WTC11 (cell line): ENCODE measurements around the gene GALNT11. TPM values are rescaled to one million over a fixed set of nuclear protein-coding genes. Genes with fewer than 3 reads are reported as not detected.

Source experiments
- ATAC-seq: fragments of 200-7000 bp; cut with Tn5 transposase; 2 replicates; pipeline ENCODE4 v1.10.0; 2021; ENCODE audit warnings: mild to moderate bottlenecking, moderate library complexity
- CTCF ChIA-PET: fragments of 300-600 bp; sonication (Branson Sonifier 250); formaldehyde crosslinking; loops from one replicate; lab custom pipeline; 2021; ENCODE audit warnings: antibody characterized with exemption; lab: Charles Lee
- POLR2A ChIA-PET: fragments of 350-600 bp; sonication (Branson Sonifier 250); formaldehyde crosslinking; loops from one replicate; lab custom pipeline; 2021; ENCODE audit warnings: antibody characterized with exemption; lab: Charles Lee
- DNase-seq: peaks from one replicate; pipeline ENCODE4 v3.0.0; 2021; ENCODE audit warnings: low spot score
- H3K27ac Mint-ChIP-seq: 2 replicates; pipeline ENCODE4 v1.8.0; 2021; ENCODE audit warnings: mixed read lengths
- H3K27me3 Mint-ChIP-seq: 2 replicates; pipeline ENCODE4 v1.8.0; 2021; ENCODE audit warnings: low read depth, mild to moderate bottlenecking, moderate library complexity, mixed read lengths
- H3K36me3 Mint-ChIP-seq: 2 replicates; pipeline ENCODE4 v1.8.0; 2021; ENCODE audit warnings: mixed read lengths
- H3K4me1 Mint-ChIP-seq: 2 replicates; pipeline ENCODE4 v1.8.0; 2022; ENCODE audit warnings: mixed read lengths
- H3K4me3 Mint-ChIP-seq: 2 replicates; pipeline ENCODE4 v1.8.0; 2021; ENCODE audit warnings: mild to moderate bottlenecking, moderate library complexity, mixed read lengths
- H3K9me3 Mint-ChIP-seq: 2 replicates; pipeline ENCODE4 v1.8.0; 2021; ENCODE audit warnings: mixed read lengths
- EMX1 ChIP-seq: fragments of 250-450 bp; sonication (Bioruptor Pico); IDR thresholded peaks from 2 replicates; pipeline ENCODE4 v1.8.0; 2021; ENCODE audit warnings: mild to moderate bottlenecking
- ETV6 ChIP-seq: sonication (generic); formaldehyde crosslinking; IDR thresholded peaks from 2 replicates; pipeline ENCODE4 v1.8.1; 2022; ENCODE audit warnings: mild to moderate bottlenecking, missing genetic modification reagents
- GRHL2 ChIP-seq: fragments of 250-450 bp; sonication (Bioruptor Pico); IDR thresholded peaks from 2 replicates; pipeline ENCODE4 v1.8.0; 2022; ENCODE audit warnings: mild to moderate bottlenecking, moderate library complexity; ENCODE audit not compliant: insufficient replicate concordance, severe bottlenecking
- JUN ChIP-seq: sonication (generic); formaldehyde crosslinking; IDR thresholded peaks from 2 replicates; pipeline ENCODE4 v1.8.0; 2023; ENCODE audit warnings: mild to moderate bottlenecking, missing genetic modification reagents
- MXD4 ChIP-seq: fragments of 250-450 bp; sonication (Bioruptor Pico); IDR thresholded peaks from 2 replicates; pipeline ENCODE4 v1.8.0; 2021; ENCODE audit warnings: mild to moderate bottlenecking, moderate library complexity, borderline replicate concordance
- NFATC4 ChIP-seq: fragments of 250-450 bp; sonication (Bioruptor Pico); IDR thresholded peaks from 2 replicates; pipeline ENCODE4 v1.9.0; 2021; ENCODE audit warnings: mild to moderate bottlenecking
- OVOL2 ChIP-seq: fragments of 250-450 bp; sonication (Bioruptor Pico); IDR thresholded peaks from 2 replicates; pipeline ENCODE4 v1.9.0; 2021; ENCODE audit warnings: mild to moderate bottlenecking, borderline replicate concordance
- SMAD3 ChIP-seq: sonication (generic); formaldehyde crosslinking; IDR thresholded peaks from 2 replicates; pipeline ENCODE4 v1.8.0; 2022; ENCODE audit warnings: missing genetic modification reagents, mild to moderate bottlenecking, borderline replicate concordance
- SMAD4 ChIP-seq: sonication (generic); formaldehyde crosslinking; IDR thresholded peaks from 2 replicates; pipeline ENCODE4 v1.8.0; 2022; ENCODE audit warnings: mild to moderate bottlenecking, missing genetic modification reagents
- TEAD4 ChIP-seq: sonication (generic); formaldehyde crosslinking; IDR thresholded peaks from 2 replicates; pipeline ENCODE4 v1.8.0; 2022; ENCODE audit warnings: mild to moderate bottlenecking, missing genetic modification reagents
- ZBTB21 ChIP-seq: sonication (generic); formaldehyde crosslinking; IDR thresholded peaks from 2 replicates; pipeline ENCODE4 v1.8.1; 2023; ENCODE audit warnings: mild to moderate bottlenecking, missing genetic modification reagents, borderline replicate concordance
- ZNF138 ChIP-seq: sonication (generic); formaldehyde crosslinking; conservative IDR thresholded peaks from 2 replicates; pipeline ENCODE4 v1.8.1; 2022; ENCODE audit warnings: mild to moderate bottlenecking, moderate library complexity, missing genetic modification reagents
- ZNF317 ChIP-seq: sonication (generic); formaldehyde crosslinking; IDR thresholded peaks from 2 replicates; pipeline ENCODE4 v1.8.1; 2023; ENCODE audit warnings: low read depth, mild to moderate bottlenecking, moderate library complexity, missing genetic modification reagents, borderline replicate concordance
- ZNF423 ChIP-seq: fragments of 250-450 bp; sonication (Bioruptor Pico); IDR thresholded peaks from 2 replicates; pipeline ENCODE4 v2.1.2; 2022; ENCODE audit warnings: mild to moderate bottlenecking, moderate library complexity
- total RNA-seq: library from RNA; stranded (reverse); gene quantifications from 3 replicates; pipeline ENCODE4 v1.2.3, GENCODE V29; 2021
- TF ChIP-seq, protein P1 (sequence below): sonication (generic); formaldehyde crosslinking; IDR thresholded peaks from 2 replicates; pipeline ENCODE4 v1.8.1; 2023; ENCODE audit warnings: mild to moderate bottlenecking, missing genetic modification reagents, borderline replicate concordance
- TF ChIP-seq, protein P2 (sequence below): sonication (generic); formaldehyde crosslinking; IDR thresholded peaks from 2 replicates; pipeline ENCODE4 v1.8.0; 2022; ENCODE audit warnings: mild to moderate bottlenecking, missing genetic modification reagents
- TF ChIP-seq, protein P3 (sequence below): sonication (generic); formaldehyde crosslinking; IDR thresholded peaks from 2 replicates; pipeline ENCODE4 v1.8.1; 2023; ENCODE audit warnings: mild to moderate bottlenecking, missing genetic modification reagents, moderate library complexity
- TF ChIP-seq, protein P4 (sequence below): sonication (generic); formaldehyde crosslinking; IDR thresholded peaks from 2 replicates; pipeline ENCODE4 v1.8.0; 2022; ENCODE audit warnings: mild to moderate bottlenecking, missing genetic modification reagents
- TF ChIP-seq, protein P5 (sequence below): sonication (generic); formaldehyde crosslinking; IDR thresholded peaks from 2 replicates; pipeline ENCODE4 v1.8.1; 2023; ENCODE audit warnings: mild to moderate bottlenecking, missing genetic modification reagents
- TF ChIP-seq, protein P6 (sequence below): sonication (generic); formaldehyde crosslinking; IDR thresholded peaks from 2 replicates; pipeline ENCODE4 v1.8.1; 2023; ENCODE audit warnings: mild to moderate bottlenecking, missing genetic modification reagents

The GALNT11 gene
- total RNA-seq, 1 experiment from 2014 or later = 24.0 TPM

DNA sequence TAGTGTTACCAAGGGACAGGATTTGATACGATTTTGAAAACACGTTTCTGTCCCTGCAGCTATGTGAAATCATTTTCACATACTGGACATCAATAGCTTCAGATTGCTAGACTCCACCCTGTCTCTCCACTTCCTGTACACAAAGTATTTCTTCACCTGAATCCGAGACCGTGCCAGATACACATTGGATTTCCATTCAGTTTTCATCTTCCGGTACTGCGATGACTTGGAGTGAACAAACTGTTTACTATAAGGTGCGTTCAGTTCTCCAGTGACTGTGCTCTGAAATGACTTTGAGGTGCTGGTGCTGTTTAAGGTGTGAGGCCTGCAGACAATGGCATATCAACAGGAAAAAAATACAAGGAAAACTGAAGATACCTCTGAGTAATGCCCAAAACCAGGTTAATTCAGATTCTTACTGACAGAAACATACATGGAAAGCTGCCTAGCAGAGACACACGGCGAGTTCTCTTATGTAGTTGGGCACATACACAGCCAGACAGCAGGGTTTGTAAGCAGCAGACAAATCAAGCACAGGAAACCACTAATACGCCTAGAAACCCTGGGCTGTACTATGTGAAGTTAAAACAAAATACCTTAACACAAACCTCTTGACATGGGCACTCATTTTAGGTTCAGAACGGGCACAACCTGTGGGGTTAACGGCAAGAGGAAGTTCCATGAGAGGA is 119.2 kb downstream of the GALNT11 start (continued):
- TF ChIP-seq, protein P1, sequence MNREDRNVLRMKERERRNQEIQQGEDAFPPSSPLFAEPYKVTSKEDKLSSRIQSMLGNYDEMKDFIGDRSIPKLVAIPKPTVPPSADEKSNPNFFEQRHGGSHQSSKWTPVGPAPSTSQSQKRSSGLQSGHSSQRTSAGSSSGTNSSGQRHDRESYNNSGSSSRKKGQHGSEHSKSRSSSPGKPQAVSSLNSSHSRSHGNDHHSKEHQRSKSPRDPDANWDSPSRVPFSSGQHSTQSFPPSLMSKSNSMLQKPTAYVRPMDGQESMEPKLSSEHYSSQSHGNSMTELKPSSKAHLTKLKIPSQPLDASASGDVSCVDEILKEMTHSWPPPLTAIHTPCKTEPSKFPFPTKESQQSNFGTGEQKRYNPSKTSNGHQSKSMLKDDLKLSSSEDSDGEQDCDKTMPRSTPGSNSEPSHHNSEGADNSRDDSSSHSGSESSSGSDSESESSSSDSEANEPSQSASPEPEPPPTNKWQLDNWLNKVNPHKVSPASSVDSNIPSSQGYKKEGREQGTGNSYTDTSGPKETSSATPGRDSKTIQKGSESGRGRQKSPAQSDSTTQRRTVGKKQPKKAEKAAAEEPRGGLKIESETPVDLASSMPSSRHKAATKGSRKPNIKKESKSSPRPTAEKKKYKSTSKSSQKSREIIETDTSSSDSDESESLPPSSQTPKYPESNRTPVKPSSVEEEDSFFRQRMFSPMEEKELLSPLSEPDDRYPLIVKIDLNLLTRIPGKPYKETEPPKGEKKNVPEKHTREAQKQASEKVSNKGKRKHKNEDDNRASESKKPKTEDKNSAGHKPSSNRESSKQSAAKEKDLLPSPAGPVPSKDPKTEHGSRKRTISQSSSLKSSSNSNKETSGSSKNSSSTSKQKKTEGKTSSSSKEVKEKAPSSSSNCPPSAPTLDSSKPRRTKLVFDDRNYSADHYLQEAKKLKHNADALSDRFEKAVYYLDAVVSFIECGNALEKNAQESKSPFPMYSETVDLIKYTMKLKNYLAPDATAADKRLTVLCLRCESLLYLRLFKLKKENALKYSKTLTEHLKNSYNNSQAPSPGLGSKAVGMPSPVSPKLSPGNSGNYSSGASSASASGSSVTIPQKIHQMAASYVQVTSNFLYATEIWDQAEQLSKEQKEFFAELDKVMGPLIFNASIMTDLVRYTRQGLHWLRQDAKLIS (CRISPR knock-in tag) = no peak
- no peak for TF ChIP-seq MXD4
- no peak for TF ChIP-seq ZNF317 (CRISPR knock-in tag)
- TF ChIP-seq, protein P2, sequence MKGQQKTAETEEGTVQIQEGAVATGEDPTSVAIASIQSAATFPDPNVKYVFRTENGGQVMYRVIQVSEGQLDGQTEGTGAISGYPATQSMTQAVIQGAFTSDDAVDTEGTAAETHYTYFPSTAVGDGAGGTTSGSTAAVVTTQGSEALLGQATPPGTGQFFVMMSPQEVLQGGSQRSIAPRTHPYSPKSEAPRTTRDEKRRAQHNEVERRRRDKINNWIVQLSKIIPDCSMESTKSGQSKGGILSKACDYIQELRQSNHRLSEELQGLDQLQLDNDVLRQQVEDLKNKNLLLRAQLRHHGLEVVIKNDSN (CRISPR knock-in tag) = no peak

DNA sequence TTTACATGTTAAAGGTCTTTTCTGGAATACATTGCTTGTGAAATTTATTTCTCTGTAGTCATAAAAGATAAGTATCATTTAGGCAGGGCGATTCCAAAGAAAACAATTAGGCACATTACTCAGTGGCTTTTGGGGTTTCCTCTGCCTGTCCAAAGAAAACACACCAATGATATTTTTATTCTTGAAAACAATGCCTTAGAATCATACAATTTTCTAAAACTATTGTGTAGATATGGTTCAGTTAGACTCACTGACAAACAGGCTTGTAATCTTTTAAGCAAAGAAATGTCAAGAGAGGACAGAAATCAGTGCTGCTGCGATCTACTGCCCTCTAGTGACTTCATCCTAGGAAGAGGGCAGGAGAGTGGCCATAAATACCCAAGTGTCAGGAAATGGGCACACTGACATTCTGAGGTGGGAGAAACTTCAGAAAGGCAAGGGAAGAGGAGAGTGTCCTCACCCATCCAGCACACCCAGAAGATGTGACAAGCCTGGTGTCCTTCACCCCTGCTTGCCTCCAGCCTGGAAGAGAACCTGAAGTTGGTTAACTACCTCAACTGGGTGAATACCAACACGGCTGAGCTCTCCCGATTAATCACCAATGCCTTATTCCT is 120.5 kb downstream of the GALNT11 start:
- no peaks in the 10 kb centered on the region for H3K27me3 Mint-ChIP-seq
- DNase-seq (no peak), ATAC-seq (peak; percentile 69)
- POLR2A ChIA-PET = no interaction called here
- peaks cover 65% of the 10 kb centered on the region for H3K36me3 Mint-ChIP-seq
- no peaks in the 10 kb centered on the region for H3K9me3 Mint-ChIP-seq
- H3K4me1 Mint-ChIP-seq = no peaks in the 10 kb centered on the region
- H3K4me3 Mint-ChIP-seq = no peak overlapping the region
- H3K27ac Mint-ChIP-seq = no peak overlapping the region
- TF ChIP-seq SMAD4 (CRISPR knock-in tag) (no peak), TEAD4 (CRISPR knock-in tag) (no peak), OVOL2 (no peak), EMX1 (no peak), ZBTB21 (CRISPR knock-in tag) (no peak)
- TF ChIP-seq, protein P2 (CRISPR knock-in tag) = no peak
- TF ChIP-seq, protein P3, sequence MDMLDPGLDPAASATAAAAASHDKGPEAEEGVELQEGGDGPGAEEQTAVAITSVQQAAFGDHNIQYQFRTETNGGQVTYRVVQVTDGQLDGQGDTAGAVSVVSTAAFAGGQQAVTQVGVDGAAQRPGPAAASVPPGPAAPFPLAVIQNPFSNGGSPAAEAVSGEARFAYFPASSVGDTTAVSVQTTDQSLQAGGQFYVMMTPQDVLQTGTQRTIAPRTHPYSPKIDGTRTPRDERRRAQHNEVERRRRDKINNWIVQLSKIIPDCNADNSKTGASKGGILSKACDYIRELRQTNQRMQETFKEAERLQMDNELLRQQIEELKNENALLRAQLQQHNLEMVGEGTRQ = no peak
- CTCF ChIA-PET = no interaction called here

DNA sequence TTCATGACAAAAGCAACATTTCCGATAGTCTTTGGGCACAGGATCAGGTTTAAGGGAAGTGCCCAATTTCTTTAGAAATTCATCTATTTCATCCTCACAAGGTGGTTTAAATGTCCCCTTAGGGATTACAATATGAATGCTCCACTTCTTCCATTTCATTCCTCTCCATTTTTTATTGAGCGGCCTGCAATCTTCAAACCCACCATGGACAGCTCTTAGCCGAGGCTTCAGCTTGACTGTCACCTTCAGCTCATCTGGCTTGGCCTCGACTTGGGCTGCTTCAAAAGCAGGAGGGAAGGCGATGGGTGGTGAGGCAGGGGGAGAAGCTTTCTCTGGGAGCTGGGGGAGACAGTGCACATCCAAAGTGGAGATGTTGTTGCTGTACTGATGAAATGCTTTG is 123.2 kb downstream of the GALNT11 start:
- POLR2A ChIA-PET = no interaction called here
- H3K4me1 Mint-ChIP-seq = no peaks in the 10 kb centered on the region
- TF ChIP-seq ZNF138 (CRISPR knock-in tag) (no peak), ZNF423 (CRISPR knock-in tag) (no peak), ZNF317 (CRISPR knock-in tag) (no peak), TEAD4 (CRISPR knock-in tag) (no peak), JUN (no peak), SMAD3 (CRISPR knock-in tag) (no peak), NFATC4 (no peak), ETV6 (CRISPR knock-in tag) (no peak), GRHL2 (CRISPR knock-in tag) (no peak)
- TF ChIP-seq, protein P4, sequence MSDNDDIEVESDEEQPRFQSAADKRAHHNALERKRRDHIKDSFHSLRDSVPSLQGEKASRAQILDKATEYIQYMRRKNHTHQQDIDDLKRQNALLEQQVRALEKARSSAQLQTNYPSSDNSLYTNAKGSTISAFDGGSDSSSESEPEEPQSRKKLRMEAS (CRISPR knock-in tag) = no peak
- TF ChIP-seq, protein P3 = no peak
- TF ChIP-seq, protein P5, sequence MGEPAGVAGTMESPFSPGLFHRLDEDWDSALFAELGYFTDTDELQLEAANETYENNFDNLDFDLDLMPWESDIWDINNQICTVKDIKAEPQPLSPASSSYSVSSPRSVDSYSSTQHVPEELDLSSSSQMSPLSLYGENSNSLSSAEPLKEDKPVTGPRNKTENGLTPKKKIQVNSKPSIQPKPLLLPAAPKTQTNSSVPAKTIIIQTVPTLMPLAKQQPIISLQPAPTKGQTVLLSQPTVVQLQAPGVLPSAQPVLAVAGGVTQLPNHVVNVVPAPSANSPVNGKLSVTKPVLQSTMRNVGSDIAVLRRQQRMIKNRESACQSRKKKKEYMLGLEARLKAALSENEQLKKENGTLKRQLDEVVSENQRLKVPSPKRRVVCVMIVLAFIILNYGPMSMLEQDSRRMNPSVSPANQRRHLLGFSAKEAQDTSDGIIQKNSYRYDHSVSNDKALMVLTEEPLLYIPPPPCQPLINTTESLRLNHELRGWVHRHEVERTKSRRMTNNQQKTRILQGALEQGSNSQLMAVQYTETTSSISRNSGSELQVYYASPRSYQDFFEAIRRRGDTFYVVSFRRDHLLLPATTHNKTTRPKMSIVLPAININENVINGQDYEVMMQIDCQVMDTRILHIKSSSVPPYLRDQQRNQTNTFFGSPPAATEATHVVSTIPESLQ (CRISPR knock-in tag) = no peak
- TF ChIP-seq, protein P6, sequence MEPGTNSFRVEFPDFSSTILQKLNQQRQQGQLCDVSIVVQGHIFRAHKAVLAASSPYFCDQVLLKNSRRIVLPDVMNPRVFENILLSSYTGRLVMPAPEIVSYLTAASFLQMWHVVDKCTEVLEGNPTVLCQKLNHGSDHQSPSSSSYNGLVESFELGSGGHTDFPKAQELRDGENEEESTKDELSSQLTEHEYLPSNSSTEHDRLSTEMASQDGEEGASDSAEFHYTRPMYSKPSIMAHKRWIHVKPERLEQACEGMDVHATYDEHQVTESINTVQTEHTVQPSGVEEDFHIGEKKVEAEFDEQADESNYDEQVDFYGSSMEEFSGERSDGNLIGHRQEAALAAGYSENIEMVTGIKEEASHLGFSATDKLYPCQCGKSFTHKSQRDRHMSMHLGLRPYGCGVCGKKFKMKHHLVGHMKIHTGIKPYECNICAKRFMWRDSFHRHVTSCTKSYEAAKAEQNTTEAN = no peak
- TF ChIP-seq, all 79 proteins: peak for 0
- H3K36me3 Mint-ChIP-seq = peaks cover 65% of the 10 kb centered on the region
- CTCF ChIA-PET = no interaction called here
- H3K4me3 Mint-ChIP-seq = no peak overlapping the region
- DNase-seq = no peak
- ATAC-seq = no peak
- no peaks in the 10 kb centered on the region for H3K9me3 Mint-ChIP-seq
- H3K27me3 Mint-ChIP-seq = no peaks in the 10 kb centered on the region
- H3K27ac Mint-ChIP-seq = no peak overlapping the region
